Heart left ventricle (tissue), 13 donors: Measurements from ENCODE around the gene LY6G6F.

ENCODE experiments used
- CTCF ChIP-seq, 12 donors: fragments of 200-600 bp; sonication (generic) in 4 of 12; IDR thresholded peaks; one replicate each; pipeline versions ENCODE4 v1.5.0 to v1.8.0; 2018 to 2022; ENCODE audit warnings: antibody characterized with exemption in 12 of 12, mild to moderate bottlenecking in 5 of 12
- POLR2A ChIP-seq, 2 donors: fragments of 450-650 bp; IDR thresholded peaks; one replicate each; pipeline ENCODE4 v1.6.1; 2017; ENCODE audit warnings: antibody characterized with exemption in 2 of 2, mild to moderate bottlenecking in 2 of 2, moderate library complexity in 2 of 2
- donor health status: ischemic (EF 13 %, LVEDD 7.1; RV severe dilation, severe dysfunction).
- donor health status: DM: no; HTN: yes; CAD: no.
- donor health status: DM: no; HTN: no; CAD: no.
- donor health status: ischemic (EF 25% LVEDD 6.9; RV normal size, moderate dysfunction).
- donor health status: ischemic (EF 25% LVEDD 5.7; RV mildly dilated, moderate dysfunction).
- donor health status: ischemic (EF 35%, LVEDD 5.7; RV mildly dilated, moderate dysfunction).
- donor health status: nonischemic (EF 11% LVEDD 7.7; RV severe dilation, severe dysfunction).
- donor health status: DM: yes; HTN: yes; CAD: no.
- donor health status: PGD.
- donor health status: ischemic (EF 29% LVEDD 5.4; RV normal size, mild dysfunction).
- donor health status: nonischemic (EF 23%, LVEDD 6.1; RV moderate dilation, normal function).

GRCh38 chr6:31697555-31697954 is 9.1 kb upstream of the LY6G6F start:
- TF ChIP-seq CTCF (IDR thresholded peaks at IDR 0.05): no peak
- no peak for TF ChIP-seq POLR2A (IDR thresholded peaks at IDR 0.05)
